HG03575 (cell line): ENCODE measurements around the gene RPP25L.
"Not testable (repeated sequence)": the region's sequence is repeated elsewhere in the genome, so short reads cannot be mapped to it uniquely, and the experiment has no call there.

Experiments
- ATAC-seq: cut with Tn5 transposase; IDR thresholded peaks from one replicate; pipeline ENCODE4 v1.9.1; 2021; ENCODE audit not compliant: unreplicated experiment, insufficient number of reproducible peaks, low FRiP score; ENCODE audit errors: extremely low read depth

RPP25L gene

GRCh38 chr9:34642679-34643078 lies 30.8 kb upstream of the RPP25L start:
- ATAC-seq = no peak

GRCh38 chr9:34639322-34639721 lies 27.4 kb upstream of the RPP25L start:
- not testable (repeated sequence) for ATAC-seq

GRCh38 chr9:34638138-34638445 lies 26.2 kb upstream of the RPP25L start:
- no peak for ATAC-seq

GRCh38 chr9:34637356-34638137 lies 25.6 kb upstream of the RPP25L start, which contains the start of gene SIGMAR1:
TSS of gene SIGMAR1 (minus strand) at chr9:34637787. CDS start at chr9:34637697, 90 bp downstream.
- ATAC-seq = peak; percentile 56

GRCh38 chr9:34636791-34637355 lies 25.0 kb upstream of the RPP25L start:
- no peak for ATAC-seq

GRCh38 chr9:34635556-34635955 lies 23.7 kb upstream of the RPP25L start:
- ATAC-seq = no peak

GRCh38 chr9:34634551-34635248 lies 22.8 kb upstream of the RPP25L start:
- ATAC-seq = no peak

- no peak for ATAC-seq
Observed at GRCh38 chr9:34633851-34634550, 22.1 kb upstream of the RPP25L start.

- ATAC-seq = no peak
Observed at GRCh38 chr9:34633166-34633565, 21.3 kb upstream of the RPP25L start.

GRCh38 chr9:34630402-34631154 lies 18.7 kb upstream of the RPP25L start:
- no peak for ATAC-seq

- ATAC-seq = no peak
Observed at GRCh38 chr9:34629491-34629808, 17.6 kb upstream of the RPP25L start.

- ATAC-seq = no peak
Observed at GRCh38 chr9:34628656-34629490, 17.0 kb upstream of the RPP25L start, which contains the start of gene ARID3C. TSS of gene ARID3C (minus strand) at chr9:34629066. CDS start at chr9:34628014, 1,052 bp downstream.

- no peak for ATAC-seq
Observed at GRCh38 chr9:34627716-34628655, 16.1 kb upstream of the RPP25L start.

GRCh38 chr9:34625186-34625486 lies 13.2 kb upstream of the RPP25L start:
- ATAC-seq = no peak

- no peak for ATAC-seq
Observed at GRCh38 chr9:34624475-34625185, 12.7 kb upstream of the RPP25L start.

GRCh38 chr9:34623374-34624235 lies 11.7 kb upstream of the RPP25L start:
- ATAC-seq = no peak
